Omental fat pad (tissue), 4 donors: ENCODE data around the gene SCRG1. TPM values are rescaled to one million over a fixed set of nuclear protein-coding genes. Genes with fewer than 3 reads are reported as not detected.

Source experiments
- ATAC-seq: fragments of 150-250 bp; one replicate; pipeline ENCODE4 v1.9.1; 2016; ENCODE audit warnings: mild to moderate bottlenecking, moderate library complexity; ENCODE audit not compliant: low FRiP score
- DNase-seq: peaks from one replicate; pipeline ENCODE4 v3.0.0-alpha.2; 2019; ENCODE audit warnings: low spot score
- CTCF ChIP-seq, 3 donors: fragments of 450-650 bp; IDR thresholded peaks; one replicate each; pipeline ENCODE4 v1.5.1; 2016 to 2017; ENCODE audit warnings: antibody characterized with exemption in 3 of 3, mild to moderate bottlenecking in 3 of 3, moderate library complexity in 2 of 3
- total RNA-seq, 4 donors: library from RNA; depleted of rRNA; stranded (reverse); fragments of >200 nt; gene quantifications; one replicate each; pipeline ENCODE4 v1.1.0, GENCODE V29; 2016

Gene SCRG1
- under 1 TPM; 0.25 to 0.79 (median 0.50) TPM for total RNA-seq

GRCh38 chr4:173398779-173399415, at the start of gene SCRG1:
Gene SCRG1, minus strand, starts transcription at chr4:173399116. Its CDS starts 7,702 bp downstream, at chr4:173391414.
- TF ChIP-seq CTCF (IDR thresholded peaks at IDR 0.05) = no peak
- ATAC-seq (no peak), DNase-seq (no peak)

- DNase-seq = no peak
- ATAC-seq = no peak
- TF ChIP-seq CTCF (IDR thresholded peaks at IDR 0.05) = no peak
Measured at GRCh38 chr4:173448103-173448502, 49.2 kb upstream of the SCRG1 start.

- ATAC-seq (no peak), DNase-seq (no peak)
- TF ChIP-seq CTCF (IDR thresholded peaks at IDR 0.05) = no peak
Measured at GRCh38 chr4:173446416-173446815, 47.5 kb upstream of the SCRG1 start.

GRCh38 chr4:173443121-173443520, 44.2 kb upstream of the SCRG1 start:
- no peak for TF ChIP-seq CTCF (IDR thresholded peaks at IDR 0.05)
- DNase-seq = no peak
- ATAC-seq = no peak

- DNase-seq = no peak
- TF ChIP-seq CTCF (IDR thresholded peaks at IDR 0.05) = no peak
- ATAC-seq = no peak
Measured at GRCh38 chr4:173442223-173442932, 43.5 kb upstream of the SCRG1 start.

GRCh38 chr4:173440888-173441287, 42.0 kb upstream of the SCRG1 start:
- no peak for DNase-seq
- no peak for ATAC-seq
- no peak for TF ChIP-seq CTCF (IDR thresholded peaks at IDR 0.05)

- ATAC-seq = no peak
- no peak for TF ChIP-seq CTCF (IDR thresholded peaks at IDR 0.05)
Measured at GRCh38 chr4:173436771-173437265, 37.9 kb upstream of the SCRG1 start.

More at GRCh38 chr4:173436771-173437265, 37.9 kb upstream of the SCRG1 start:
- DNase-seq = no peak
